Vagina (tissue), 2 donors: ENCODE results near the gene RAB12.
"Not testable (repeated sequence)": the region's sequence is repeated elsewhere in the genome, so short reads cannot be mapped to it uniquely, and the experiment has no call there.

ENCODE experiments used
- CTCF ChIP-seq, 3 experiments: fragments of 450-650 bp in 2 of 3; fragments of 200-600 bp in 1 of 3; sonication (generic) in 1 of 3; IDR thresholded peaks; one replicate each; pipeline ENCODE4 v1.5.1; 2017 to 2019; ENCODE audit warnings: antibody characterized with exemption in 3 of 3, mild to moderate bottlenecking in 2 of 3, moderate library complexity in 2 of 3
- POLR2AphosphoS5 ChIP-seq, 2 donors: sonication (generic); formaldehyde crosslinking; IDR thresholded peaks; one replicate each; pipeline ENCODE4 v1.9.0; 2017; ENCODE audit warnings: antibody characterized with exemption in 2 of 2, mild to moderate bottlenecking in 2 of 2, low read depth in 1 of 2; ENCODE audit not compliant: insufficient read depth in 1 of 2

- not testable (repeated sequence) for TF ChIP-seq POLR2AphosphoS5 (IDR thresholded peaks at IDR 0.05; ENCODE audit: insufficient read depth in 1 of 2, low read depth in 1 of 2); CTCF (IDR thresholded peaks at IDR 0.05)
Observed at GRCh38 chr18:8622625-8623024, 13.4 kb downstream of the RAB12 start.
